NB4 (cell line): Measurements from ENCODE around the gene SWSAP1.

Experiments used
- MYC ChIP-seq: IDR thresholded peaks from 2 replicates; pipeline ENCODE4 v1.6.1; 2011; ENCODE audit warnings: low read depth, low read length
- POLR2A ChIP-seq: IDR thresholded peaks from 2 replicates; pipeline ENCODE4 v1.6.1; 2011; ENCODE audit warnings: mild to moderate bottlenecking; ENCODE audit not compliant: insufficient read length; ENCODE audit errors: extremely low read depth
- TF ChIP-seq, protein P1 (sequence below): IDR thresholded peaks from one replicate; pipeline ENCODE4 v1.5.1; 2012; ENCODE audit warnings: low read depth, low read length
- TF ChIP-seq, protein P2 (sequence below): IDR thresholded peaks from 2 replicates; pipeline ENCODE4 v1.6.1; 2011; ENCODE audit warnings: low read depth, low read length

- TF ChIP-seq, protein P1, sequence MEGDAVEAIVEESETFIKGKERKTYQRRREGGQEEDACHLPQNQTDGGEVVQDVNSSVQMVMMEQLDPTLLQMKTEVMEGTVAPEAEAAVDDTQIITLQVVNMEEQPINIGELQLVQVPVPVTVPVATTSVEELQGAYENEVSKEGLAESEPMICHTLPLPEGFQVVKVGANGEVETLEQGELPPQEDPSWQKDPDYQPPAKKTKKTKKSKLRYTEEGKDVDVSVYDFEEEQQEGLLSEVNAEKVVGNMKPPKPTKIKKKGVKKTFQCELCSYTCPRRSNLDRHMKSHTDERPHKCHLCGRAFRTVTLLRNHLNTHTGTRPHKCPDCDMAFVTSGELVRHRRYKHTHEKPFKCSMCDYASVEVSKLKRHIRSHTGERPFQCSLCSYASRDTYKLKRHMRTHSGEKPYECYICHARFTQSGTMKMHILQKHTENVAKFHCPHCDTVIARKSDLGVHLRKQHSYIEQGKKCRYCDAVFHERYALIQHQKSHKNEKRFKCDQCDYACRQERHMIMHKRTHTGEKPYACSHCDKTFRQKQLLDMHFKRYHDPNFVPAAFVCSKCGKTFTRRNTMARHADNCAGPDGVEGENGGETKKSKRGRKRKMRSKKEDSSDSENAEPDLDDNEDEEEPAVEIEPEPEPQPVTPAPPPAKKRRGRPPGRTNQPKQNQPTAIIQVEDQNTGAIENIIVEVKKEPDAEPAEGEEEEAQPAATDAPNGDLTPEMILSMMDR: no peak
- TF ChIP-seq MYC (no peak), POLR2A (no peak)
- TF ChIP-seq, protein P2, sequence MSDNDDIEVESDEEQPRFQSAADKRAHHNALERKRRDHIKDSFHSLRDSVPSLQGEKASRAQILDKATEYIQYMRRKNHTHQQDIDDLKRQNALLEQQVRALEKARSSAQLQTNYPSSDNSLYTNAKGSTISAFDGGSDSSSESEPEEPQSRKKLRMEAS: no peak
Observed at GRCh38 chr19:11414544-11414943, 40.1 kb downstream of the SWSAP1 start.
